Measurements from ENCODE around the gene LIG4.

DNA sequence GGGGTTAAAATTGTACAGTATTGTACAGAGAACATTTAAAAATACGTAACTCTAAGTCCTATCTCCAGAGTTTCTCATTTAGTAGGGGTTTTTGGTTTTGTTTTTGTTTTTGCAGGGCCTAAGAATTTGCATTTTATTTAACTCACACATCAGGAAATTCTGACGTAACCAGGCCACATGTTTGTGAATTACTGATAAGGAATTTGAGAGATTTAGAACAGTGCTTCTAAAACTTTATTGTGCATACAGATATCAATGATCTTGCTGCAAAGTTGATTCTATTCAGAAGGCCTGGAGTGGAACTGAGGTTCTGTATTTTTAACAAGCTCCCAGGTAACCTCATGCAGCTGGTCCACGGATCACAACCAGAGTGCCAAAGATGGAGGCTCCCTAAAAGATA is 49.3 kb downstream of the LIG4 start:
- TF ChIP-seq EZH2phosphoT487 (IDR thresholded peaks at IDR 0.05; ENCODE audit: insufficient read depth, low read depth) (no peak), EZH2 (IDR thresholded peaks at IDR 0.05; ENCODE audit: insufficient read depth, poor library complexity, severe bottlenecking) (no peak)

Data from GM23248 (cell line).